ENCODE measurements around the gene MSH2. TPM values are rescaled to one million over a fixed set of nuclear protein-coding genes. Genes with fewer than 3 reads are reported as not detected.

MSH2 gene
- total and polyA plus RNA-seq, 2 experiments from 2014 or later, result 42.5 to 47.6 TPM

DNA sequence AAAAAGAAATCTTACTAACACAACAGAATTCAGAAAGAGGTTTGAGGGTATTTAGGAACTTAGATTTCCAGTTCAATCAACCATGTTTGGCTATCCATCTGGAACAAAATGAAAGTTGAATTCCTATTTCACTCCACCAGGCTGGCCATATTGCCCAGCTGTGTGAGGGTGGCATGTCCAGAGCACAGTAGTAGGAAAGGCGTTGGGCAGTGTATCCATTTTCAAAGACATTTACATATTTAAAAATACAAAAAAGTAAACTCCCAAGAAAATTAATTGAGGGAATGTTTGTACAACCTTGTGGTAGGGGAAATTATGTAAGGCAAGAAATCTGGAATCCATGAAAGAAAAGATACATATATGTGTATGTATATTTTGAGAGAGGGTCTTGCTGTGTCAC is 21.5 kb upstream of the MSH2 start:
- Histone ChIP-seq H3K4me3 (no peak overlapping the region), H3K4me1 (ENCODE audit: low read depth) (no peaks in the 10 kb centered on the region), H3K36me3 (no peaks in the 10 kb centered on the region), H3K27me3 (no peaks in the 10 kb centered on the region), H3K27ac (no peak overlapping the region), H3K9me3 (ENCODE audit: low read depth) (no peaks in the 10 kb centered on the region)
- no peak for DNase-seq (ENCODE audit: low read depth in 1 of 2, low spot score in 1 of 2)
- no peak for TF ChIP-seq CTCF (IDR thresholded peaks at IDR 0.05; ENCODE audit: low read depth, low read length)

GRCh38 chr2:47386551-47386950 is 16.4 kb upstream of the MSH2 start:
- DNase-seq (ENCODE audit: low read depth in 1 of 2, low spot score in 1 of 2), result no peak
- Histone ChIP-seq H3K27ac (no peak overlapping the region), H3K4me1 (ENCODE audit: low read depth) (no peaks in the 10 kb centered on the region), H3K9me3 (ENCODE audit: low read depth) (no peaks in the 10 kb centered on the region), H3K4me3 (no peak overlapping the region), H3K27me3 (no peaks in the 10 kb centered on the region), H3K36me3 (no peaks in the 10 kb centered on the region)
- TF ChIP-seq CTCF (IDR thresholded peaks at IDR 0.05; ENCODE audit: low read depth, low read length), result no peak

DNA sequence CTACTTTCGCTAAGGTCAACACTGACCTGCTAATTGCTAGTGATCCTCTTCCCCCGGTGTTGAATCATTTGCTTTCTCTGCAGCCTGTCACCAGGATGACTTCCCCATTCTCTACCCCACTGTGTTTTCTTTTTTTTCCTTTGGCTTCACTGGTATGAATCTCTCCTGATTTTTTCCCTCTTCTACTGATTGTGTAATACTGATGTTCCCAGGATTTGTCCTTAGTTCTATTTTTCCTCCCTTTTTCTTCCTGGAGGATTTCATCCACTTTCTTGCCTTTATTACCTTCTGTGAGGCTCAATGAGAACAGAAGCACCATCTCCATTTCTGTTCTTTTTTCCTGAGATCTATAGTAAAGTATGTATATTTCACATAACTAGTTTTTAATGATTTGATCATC is 14.1 kb upstream of the MSH2 start:
- DNase-seq (ENCODE audit: low read depth in 1 of 2, low spot score in 1 of 2), result no peak
- Histone ChIP-seq H3K27ac (no peak overlapping the region), H3K4me3 (no peak overlapping the region), H3K36me3 (no peaks in the 10 kb centered on the region), H3K27me3 (no peaks in the 10 kb centered on the region), H3K9me3 (ENCODE audit: low read depth) (no peaks in the 10 kb centered on the region), H3K4me1 (ENCODE audit: low read depth) (no peaks in the 10 kb centered on the region)
- no peak for TF ChIP-seq CTCF (IDR thresholded peaks at IDR 0.05; ENCODE audit: low read depth, low read length)

DNA sequence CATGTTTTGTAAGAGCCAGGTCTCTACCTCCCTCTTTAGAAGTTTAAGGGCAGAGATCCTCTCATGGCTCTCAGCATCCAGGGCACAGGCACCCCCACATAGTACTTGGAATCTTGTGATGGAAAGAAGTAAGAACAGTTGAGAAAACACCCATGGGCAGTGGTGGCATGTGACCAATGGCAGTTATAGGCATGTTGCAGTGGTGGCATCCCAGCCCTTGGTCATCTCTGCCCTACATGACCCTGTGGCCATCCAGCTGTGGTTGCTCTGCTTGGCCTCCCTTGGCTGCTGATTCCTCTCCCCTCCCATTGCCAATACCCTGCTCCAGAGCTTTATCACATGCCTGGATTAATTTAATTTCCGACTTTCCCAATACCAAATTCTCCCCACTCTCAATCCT is 13.3 kb upstream of the MSH2 start:
- Histone ChIP-seq H3K36me3 (no peaks in the 10 kb centered on the region), H3K27me3 (no peaks in the 10 kb centered on the region), H3K27ac (no peak overlapping the region), H3K4me3 (no peak overlapping the region), H3K9me3 (ENCODE audit: low read depth) (no peaks in the 10 kb centered on the region), H3K4me1 (ENCODE audit: low read depth) (no peaks in the 10 kb centered on the region)
- TF ChIP-seq CTCF (IDR thresholded peaks at IDR 0.05; ENCODE audit: low read depth, low read length), result no peak
- no peak for DNase-seq (ENCODE audit: low read depth in 1 of 2, low spot score in 1 of 2)

- Histone ChIP-seq H3K27me3 (no peaks in the 10 kb centered on the region), H3K4me1 (ENCODE audit: low read depth) (no peaks in the 10 kb centered on the region), H3K4me3 (peak overlapping the region; percentile 80), H3K9me3 (ENCODE audit: low read depth) (no peaks in the 10 kb centered on the region), H3K36me3 (no peaks in the 10 kb centered on the region), H3K27ac (no peak overlapping the region)
- TF ChIP-seq CTCF (IDR thresholded peaks at IDR 0.05; ENCODE audit: low read depth, low read length), result no peak
- DNase-seq (ENCODE audit: low read depth in 1 of 2, low spot score in 1 of 2), result no peak
Measured at GRCh38 chr2:47401789-47402554, 984 bp upstream of the MSH2 start.
